Lower leg skin (tissue), 4 donors: ENCODE data around the gene ARHGAP33. TPM values are rescaled to one million over a fixed set of nuclear protein-coding genes. Genes with fewer than 3 reads are reported as not detected.

Experiments
- DNase-seq, 2 donors: peaks; one replicate each; pipeline ENCODE4 v3.0.0-alpha.2; 2019; ENCODE audit warnings: low spot score in 2 of 2
- H3K4me3 ChIP-seq: fragments of 200-600 bp; sonication (generic); 2 replicates; pipeline ENCODE4 v1.5.1; 2017; ENCODE audit warnings: mild to moderate bottlenecking, low read depth; ENCODE audit not compliant: poor library complexity, severe bottlenecking
- POLR2A ChIP-seq, 2 donors: fragments of 450-650 bp; IDR thresholded peaks; one replicate each; pipeline ENCODE4 v1.6.1; 2016 to 2017; ENCODE audit warnings: antibody characterized with exemption in 2 of 2, mild to moderate bottlenecking in 1 of 2, moderate library complexity in 1 of 2
- WGBS, 2 donors: methylation state at CpG; one replicate each; pipeline ENCODE4 v1.1.5; 2018; 5-methylcytosine and 5-hydroxymethylcytosine counted together
- intact Hi-C: fragments of 100-400 bp; cut with DNase I; formaldehyde crosslinking; loops from one replicate; pipeline ENCODE4 v1.15.0; 2023; ENCODE audit warnings: low total_unique reads
- total RNA-seq, 4 donors: library from RNA; depleted of rRNA; stranded (reverse); fragments of >200 nt; gene quantifications; one replicate each; pipeline ENCODE4 v1.1.0, GENCODE V29; 2016
- TF ChIP-seq, protein P1 (sequence below), 3 donors: fragments of 450-650 bp; IDR thresholded peaks; one replicate each; pipeline ENCODE4 v1.5.1; 2016; ENCODE audit warnings: antibody characterized with exemption in 3 of 3, mild to moderate bottlenecking in 3 of 3, moderate library complexity in 2 of 3

The ARHGAP33 gene
- total RNA-seq, 4 donors from 2014 or later, result 3.6 to 25.7 (median 13.8) TPM

- no peak for DNase-seq
- TF ChIP-seq, protein P1, sequence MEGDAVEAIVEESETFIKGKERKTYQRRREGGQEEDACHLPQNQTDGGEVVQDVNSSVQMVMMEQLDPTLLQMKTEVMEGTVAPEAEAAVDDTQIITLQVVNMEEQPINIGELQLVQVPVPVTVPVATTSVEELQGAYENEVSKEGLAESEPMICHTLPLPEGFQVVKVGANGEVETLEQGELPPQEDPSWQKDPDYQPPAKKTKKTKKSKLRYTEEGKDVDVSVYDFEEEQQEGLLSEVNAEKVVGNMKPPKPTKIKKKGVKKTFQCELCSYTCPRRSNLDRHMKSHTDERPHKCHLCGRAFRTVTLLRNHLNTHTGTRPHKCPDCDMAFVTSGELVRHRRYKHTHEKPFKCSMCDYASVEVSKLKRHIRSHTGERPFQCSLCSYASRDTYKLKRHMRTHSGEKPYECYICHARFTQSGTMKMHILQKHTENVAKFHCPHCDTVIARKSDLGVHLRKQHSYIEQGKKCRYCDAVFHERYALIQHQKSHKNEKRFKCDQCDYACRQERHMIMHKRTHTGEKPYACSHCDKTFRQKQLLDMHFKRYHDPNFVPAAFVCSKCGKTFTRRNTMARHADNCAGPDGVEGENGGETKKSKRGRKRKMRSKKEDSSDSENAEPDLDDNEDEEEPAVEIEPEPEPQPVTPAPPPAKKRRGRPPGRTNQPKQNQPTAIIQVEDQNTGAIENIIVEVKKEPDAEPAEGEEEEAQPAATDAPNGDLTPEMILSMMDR (IDR thresholded peaks at IDR 0.05), result no peak
- no peak for TF ChIP-seq POLR2A (IDR thresholded peaks at IDR 0.05)
- WGBS, 2 donors, result 93% methylated on average over 8 of the region's 8 CpGs
- no peak overlapping the region for H3K4me3 ChIP-seq
- intact Hi-C loops, result no loop called here
Measured at GRCh38 chr19:35734273-35734672, 41.1 kb upstream of the ARHGAP33 start.

DNA sequence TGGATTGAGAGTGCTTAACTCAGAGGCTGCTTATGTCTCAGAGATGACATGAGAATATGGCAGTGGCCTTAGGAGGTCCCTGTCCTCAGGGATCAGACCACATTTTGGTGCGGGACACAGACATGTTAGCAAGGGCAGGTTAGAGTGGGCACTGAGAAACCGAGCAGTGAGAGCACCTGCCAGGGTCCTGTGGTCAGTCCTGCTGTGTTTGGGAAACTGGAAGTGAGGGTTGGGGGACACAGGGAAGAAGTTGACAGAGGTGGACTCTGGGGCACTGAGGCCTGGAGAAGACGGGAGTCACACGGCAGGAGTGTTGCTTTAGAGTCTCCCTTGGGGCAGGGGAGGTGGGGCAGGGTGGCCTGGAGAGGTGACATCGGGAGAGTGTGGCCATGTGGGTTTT is 40.5 kb upstream of the ARHGAP33 start:
- intact Hi-C loops, result no loop called here
- WGBS, 2 donors, result 83 to 84% methylated on average over 5 of the region's 5 CpGs
- no peak for DNase-seq
- TF ChIP-seq POLR2A (IDR thresholded peaks at IDR 0.05), result no peak
- TF ChIP-seq, protein P1 (IDR thresholded peaks at IDR 0.05), result no peak
- no peak overlapping the region for H3K4me3 ChIP-seq

GRCh38 chr19:35736913-35737886 is 38.2 kb upstream of the ARHGAP33 start:
- 84 to 85% methylated on average over 22 of the region's 22 CpGs for WGBS, 2 donors
- H3K4me3 ChIP-seq, result no peak overlapping the region
- intact Hi-C loops, result no loop called here
- TF ChIP-seq, protein P1 (IDR thresholded peaks at IDR 0.05), result no peak
- no peak for TF ChIP-seq POLR2A (IDR thresholded peaks at IDR 0.05)
- DNase-seq, result no peak

- H3K4me3 ChIP-seq, result no peak overlapping the region
- DNase-seq, result no peak
- TF ChIP-seq, protein P1 (IDR thresholded peaks at IDR 0.05), result no peak
- WGBS, 2 donors, result 89 to 90% methylated on average over 37 of the region's 37 CpGs
- intact Hi-C loops, result no loop called here
Measured at GRCh38 chr19:35738021-35738886, 37.1 kb upstream of the ARHGAP33 start.

DNA sequence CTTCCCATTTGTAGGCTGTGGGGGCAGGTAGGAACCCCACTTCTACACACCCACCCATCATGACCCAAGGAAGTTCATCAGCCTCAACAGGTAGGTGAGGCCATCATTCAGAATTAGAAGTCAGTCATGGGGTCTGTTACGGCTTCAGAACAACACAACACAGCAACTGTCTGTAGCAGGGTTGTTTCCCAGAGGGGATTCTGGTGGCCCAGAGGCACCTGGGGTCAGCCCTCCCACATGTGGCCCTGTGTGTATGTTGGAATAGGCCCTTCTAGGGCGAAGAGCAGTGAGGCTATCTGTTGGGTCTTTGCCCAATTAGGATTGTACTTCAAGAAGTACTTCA is 36.5 kb upstream of the ARHGAP33 start:
- TF ChIP-seq, protein P1 (IDR thresholded peaks at IDR 0.05), result no peak
- no peak for TF ChIP-seq POLR2A (IDR thresholded peaks at IDR 0.05)
- intact Hi-C loops, result no loop called here
- WGBS, 2 donors, result 91 to 96% methylated on average over 2 of the region's 2 CpGs
- no peak for DNase-seq
- no peak overlapping the region for H3K4me3 ChIP-seq
